ENCODE results near the gene POLD1.
A peak's percentile ranks its signal among the peaks of the same experiment; 100 is the strongest.

DNA sequence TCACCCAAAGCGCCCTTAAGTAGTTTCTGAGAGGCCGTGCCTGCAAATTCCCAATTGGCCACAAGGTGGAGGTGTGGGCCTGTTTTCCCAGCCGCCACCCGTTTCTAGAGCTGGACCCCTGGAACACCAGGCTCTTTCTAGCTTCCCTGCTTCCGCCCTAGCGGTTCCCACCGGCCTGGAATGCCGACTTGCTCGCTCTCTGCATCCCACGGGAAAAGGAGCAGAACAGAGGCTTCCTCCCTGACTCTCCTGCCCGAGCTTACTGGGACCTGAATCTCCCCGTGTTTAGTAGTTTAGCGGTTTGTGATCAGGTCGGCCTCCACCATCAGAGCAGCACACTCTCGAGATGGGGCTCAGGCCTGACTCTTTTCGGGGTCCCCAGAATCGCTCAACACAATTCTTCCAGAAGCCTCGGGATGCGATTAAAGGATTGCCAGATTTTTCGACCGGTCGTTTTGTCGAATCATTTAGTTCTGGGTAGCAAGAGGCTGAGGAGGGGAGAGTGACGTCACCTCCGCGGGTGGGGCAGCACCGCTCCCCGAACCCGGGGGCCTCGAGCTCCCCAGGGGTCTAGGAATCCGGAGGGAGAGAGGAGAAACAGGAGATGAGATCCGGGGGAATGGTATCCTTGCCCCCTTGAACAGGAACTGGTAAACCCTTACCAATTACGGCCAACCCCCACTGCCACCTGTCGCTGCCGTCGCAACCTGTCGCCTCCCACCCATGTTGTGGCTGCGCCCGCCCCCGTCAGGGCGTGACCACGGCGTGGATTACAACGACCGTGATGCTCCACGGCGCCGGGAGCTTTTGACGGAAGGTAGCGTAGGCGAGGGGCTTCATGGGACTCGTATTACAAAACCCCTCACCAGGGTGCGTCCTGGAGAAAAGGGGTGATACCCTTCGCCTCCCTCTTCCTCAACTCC is 26.7 kb upstream of the POLD1 start:
- TF ChIP-seq, protein P1, sequence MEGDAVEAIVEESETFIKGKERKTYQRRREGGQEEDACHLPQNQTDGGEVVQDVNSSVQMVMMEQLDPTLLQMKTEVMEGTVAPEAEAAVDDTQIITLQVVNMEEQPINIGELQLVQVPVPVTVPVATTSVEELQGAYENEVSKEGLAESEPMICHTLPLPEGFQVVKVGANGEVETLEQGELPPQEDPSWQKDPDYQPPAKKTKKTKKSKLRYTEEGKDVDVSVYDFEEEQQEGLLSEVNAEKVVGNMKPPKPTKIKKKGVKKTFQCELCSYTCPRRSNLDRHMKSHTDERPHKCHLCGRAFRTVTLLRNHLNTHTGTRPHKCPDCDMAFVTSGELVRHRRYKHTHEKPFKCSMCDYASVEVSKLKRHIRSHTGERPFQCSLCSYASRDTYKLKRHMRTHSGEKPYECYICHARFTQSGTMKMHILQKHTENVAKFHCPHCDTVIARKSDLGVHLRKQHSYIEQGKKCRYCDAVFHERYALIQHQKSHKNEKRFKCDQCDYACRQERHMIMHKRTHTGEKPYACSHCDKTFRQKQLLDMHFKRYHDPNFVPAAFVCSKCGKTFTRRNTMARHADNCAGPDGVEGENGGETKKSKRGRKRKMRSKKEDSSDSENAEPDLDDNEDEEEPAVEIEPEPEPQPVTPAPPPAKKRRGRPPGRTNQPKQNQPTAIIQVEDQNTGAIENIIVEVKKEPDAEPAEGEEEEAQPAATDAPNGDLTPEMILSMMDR (IDR thresholded peaks at IDR 0.05; ENCODE audit: low read length), result peak; percentile 92
- TF ChIP-seq EZH2 (IDR thresholded peaks at IDR 0.05; ENCODE audit: borderline replicate concordance, low read length), result no peak
